Ovary (tissue), 3 donors: ENCODE results near the gene PTOV1.

ENCODE experiments used
- POLR2A ChIP-seq: fragments of 450-650 bp; IDR thresholded peaks from one replicate; pipeline ENCODE4 v1.6.1; 2017; ENCODE audit warnings: antibody characterized with exemption, mild to moderate bottlenecking, moderate library complexity
- TF ChIP-seq, protein P1 (sequence below), 3 donors: fragments of 450-650 bp in 2 of 3; fragments of 200-600 bp in 1 of 3; IDR thresholded peaks; one replicate each; pipeline versions ENCODE4 v1.5.1 to v1.8.0; 2016 to 2022; ENCODE audit warnings: antibody characterized with exemption in 3 of 3, mild to moderate bottlenecking in 1 of 3
- donor health status: DM: no; HTN: no; CAD: no.

DNA sequence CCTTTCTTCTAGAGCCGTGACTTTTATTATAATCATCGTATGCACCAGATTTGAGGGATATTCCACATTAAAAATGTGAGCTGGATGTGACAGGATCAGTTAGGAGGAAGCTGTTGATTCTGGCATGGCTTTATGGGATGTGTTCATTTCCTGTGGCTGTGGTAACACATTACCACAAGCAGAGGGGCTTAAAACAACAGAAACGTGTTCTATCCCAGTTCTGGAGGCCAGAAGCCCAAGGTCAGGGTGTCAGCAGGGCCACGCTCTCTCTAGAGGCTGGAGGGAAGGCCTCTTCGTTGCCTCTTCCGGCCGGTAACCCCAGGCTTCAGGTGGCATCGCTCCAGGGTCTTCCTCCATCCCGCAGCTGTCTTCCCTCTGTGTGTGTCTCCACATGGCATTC is 18.4 kb upstream of the PTOV1 start:
- TF ChIP-seq, protein P1, sequence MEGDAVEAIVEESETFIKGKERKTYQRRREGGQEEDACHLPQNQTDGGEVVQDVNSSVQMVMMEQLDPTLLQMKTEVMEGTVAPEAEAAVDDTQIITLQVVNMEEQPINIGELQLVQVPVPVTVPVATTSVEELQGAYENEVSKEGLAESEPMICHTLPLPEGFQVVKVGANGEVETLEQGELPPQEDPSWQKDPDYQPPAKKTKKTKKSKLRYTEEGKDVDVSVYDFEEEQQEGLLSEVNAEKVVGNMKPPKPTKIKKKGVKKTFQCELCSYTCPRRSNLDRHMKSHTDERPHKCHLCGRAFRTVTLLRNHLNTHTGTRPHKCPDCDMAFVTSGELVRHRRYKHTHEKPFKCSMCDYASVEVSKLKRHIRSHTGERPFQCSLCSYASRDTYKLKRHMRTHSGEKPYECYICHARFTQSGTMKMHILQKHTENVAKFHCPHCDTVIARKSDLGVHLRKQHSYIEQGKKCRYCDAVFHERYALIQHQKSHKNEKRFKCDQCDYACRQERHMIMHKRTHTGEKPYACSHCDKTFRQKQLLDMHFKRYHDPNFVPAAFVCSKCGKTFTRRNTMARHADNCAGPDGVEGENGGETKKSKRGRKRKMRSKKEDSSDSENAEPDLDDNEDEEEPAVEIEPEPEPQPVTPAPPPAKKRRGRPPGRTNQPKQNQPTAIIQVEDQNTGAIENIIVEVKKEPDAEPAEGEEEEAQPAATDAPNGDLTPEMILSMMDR (IDR thresholded peaks at IDR 0.05) = no peak
- no peak for TF ChIP-seq POLR2A
